Lung (tissue), 12 donors: ENCODE data around the gene LINGO3. TPM values are rescaled to one million over a fixed set of nuclear protein-coding genes. Genes with fewer than 3 reads are reported as not detected.

Source experiments
- ATAC-seq: fragments of 200-7000 bp; cut with Tn5 transposase; one replicate; pipeline ENCODE4 v1.9.1; 2020; ENCODE audit warnings: moderate number of reproducible peaks; ENCODE audit not compliant: insufficient read depth, low FRiP score
- DNase-seq, 3 donors: peaks; one replicate each; pipeline ENCODE4 v3.0.0-alpha.2; 2013 to 2017
- H3K27ac ChIP-seq, 2 donors: one replicate each; pipeline ENCODE4 v1.5.1; 2013; ENCODE audit warnings: mild to moderate bottlenecking in 2 of 2, moderate library complexity in 2 of 2, control low read depth in 1 of 2, inconsistent platforms in 1 of 2, low read depth in 1 of 2, low read length in 1 of 2
- H3K27me3 ChIP-seq, 3 donors: one replicate each; pipeline ENCODE4 v1.5.1; 2013; ENCODE audit warnings: low read length in 2 of 3; ENCODE audit not compliant: control insufficient read depth in 3 of 3, insufficient read depth in 3 of 3
- H3K36me3 ChIP-seq, 4 donors: one replicate each; pipeline ENCODE4 v1.5.1; 2013; ENCODE audit warnings: low read length in 4 of 4, mild to moderate bottlenecking in 1 of 4, moderate library complexity in 1 of 4; ENCODE audit not compliant: control insufficient read depth in 4 of 4, insufficient read depth in 4 of 4
- H3K4me1 ChIP-seq, 5 donors: one replicate each; pipeline ENCODE4 v1.5.1; 2013; ENCODE audit warnings: low read length in 5 of 5, mild to moderate bottlenecking in 2 of 5, moderate library complexity in 1 of 5; ENCODE audit not compliant: control insufficient read depth in 5 of 5, insufficient read depth in 5 of 5
- H3K4me3 ChIP-seq: one replicate; pipeline ENCODE4 v1.5.1; 2013; ENCODE audit warnings: mild to moderate bottlenecking, control low read depth, moderate library complexity
- H3K9ac ChIP-seq, 2 donors: one replicate each; pipeline ENCODE4 v1.5.1; 2013; ENCODE audit warnings: low read length in 2 of 2, control low read depth in 1 of 2; ENCODE audit not compliant: insufficient read depth in 1 of 2
- H3K9me3 ChIP-seq, 4 donors: one replicate each; pipeline ENCODE4 v1.5.1; 2013; ENCODE audit warnings: low read length in 3 of 4, mild to moderate bottlenecking in 1 of 4, moderate library complexity in 1 of 4; ENCODE audit not compliant: control insufficient read depth in 4 of 4, insufficient read depth in 3 of 4
- CTCF ChIP-seq: IDR thresholded peaks from 2 replicates; pipeline ENCODE4 v1.5.1; 2012; ENCODE audit warnings: mild to moderate bottlenecking; ENCODE audit errors: control extremely low read depth, extremely low read depth
- WGBS, 2 donors: extraction: QIAGEN DNeasy Blood & Tissue Kit; methylation state at CpG; one replicate each; pipeline ENCODE4 v1.1.7; 2013; 5-methylcytosine and 5-hydroxymethylcytosine counted together
- polyA plus RNA-seq, 2 donors: library from polyadenylated mRNA; stranded (reverse); fragments of 200-250 nt; gene quantifications; one replicate each; pipeline ENCODE4 v1.2.1, GENCODE V29; 2013
- total RNA-seq, 2 donors: library from RNA; depleted of rRNA in 1 of 2; stranded (reverse); fragments of >200 nt in 1 of 2; gene quantifications; one replicate each; pipeline ENCODE4 v1.2.1, GENCODE V29; 2014 to 2021
- donor health status: control.
- donor health status: control.
- donor health status: Bipolar disorder and iron deficiency.
- donor health status: healthy.
- donor health status: DM: yes; HTN: yes; CAD: no.

LINGO3 gene
- total and polyA plus RNA-seq, 4 donors, result 0.10 to 1.0 (median 0.21) TPM; not detected in 1

- DNase-seq, result peak; percentile 80 to 89 (median 85)
- H3K27ac ChIP-seq, result peak overlapping the region; percentile 99
- H3K9ac ChIP-seq, result peak overlapping the region; percentile 46 to 61
- no peak for TF ChIP-seq CTCF
- peak overlapping the region; percentile 81 for H3K4me3 ChIP-seq
- no peaks in the 10 kb centered on the region for H3K9me3 ChIP-seq
- peaks cover 0 to 28% (median 14%) of the 10 kb centered on the region in 5 donors for H3K4me1 ChIP-seq
- ATAC-seq, result peak; percentile 50
- peaks cover 4 to 22% (median 11%) of the 10 kb centered on the region in 4 donors for H3K36me3 ChIP-seq
- WGBS, 2 donors, result 0% methylated on average over 77 to 88 of the region's 88 CpGs
- H3K27me3 ChIP-seq, result no peaks in the 10 kb centered on the region
Observed at GRCh38 chr19:2270423-2271233, 37.3 kb downstream of the LINGO3 start.

GRCh38 chr19:2270157-2270422 is 37.9 kb downstream of the LINGO3 start:
- Histone ChIP-seq H3K4me1 (peaks cover 0 to 23% (median 14%) of the 10 kb centered on the region in 5 donors), H3K9ac (peak overlapping the region; percentile 46 to 61), H3K36me3 (peaks cover 4 to 19% (median 9%) of the 10 kb centered on the region in 4 donors), H3K27ac (peak overlapping the region; percentile 99), H3K4me3 (peak overlapping the region; percentile 81), H3K9me3 (no peaks in the 10 kb centered on the region), H3K27me3 (no peaks in the 10 kb centered on the region)
- no peak for TF ChIP-seq CTCF
- no peak for ATAC-seq
- WGBS, 2 donors, result 0 to 1% methylated on average over 29 to 30 of the region's 30 CpGs
- no peak for DNase-seq

- TF ChIP-seq CTCF, result peak; percentile 1
- peak; percentile 98 to 99 (median 98) for DNase-seq
- Histone ChIP-seq H3K4me1 (peaks cover 0 to 21% (median 12%) of the 10 kb centered on the region in 5 donors), H3K27ac (peak overlapping the region; percentile 99), H3K9ac (peak overlapping the region; percentile 46 to 90), H3K9me3 (no peaks in the 10 kb centered on the region), H3K36me3 (peaks cover 4 to 19% (median 9%) of the 10 kb centered on the region in 4 donors), H3K4me3 (peak overlapping the region; percentile 81), H3K27me3 (no peaks in the 10 kb centered on the region)
- 1% methylated on average over 95 to 103 of the region's 103 CpGs for WGBS, 2 donors
- peak; percentile 75 for ATAC-seq
Observed at GRCh38 chr19:2269244-2270156, 38.5 kb downstream of the LINGO3 start.
